Common myeloid progenitor, CD34-positive (primary cell): ENCODE measurements around the gene TMEM114. TPM values are rescaled to one million over a fixed set of nuclear protein-coding genes. Genes with fewer than 3 reads are reported as not detected.

Experiments
- CTCF ChIA-PET: fragments of 350-600 bp; sonication (Branson Sonifier 250); formaldehyde crosslinking; loops from one replicate; lab custom pipeline; 2021; ENCODE audit warnings: antibody characterized with exemption; lab: Charles Lee
- POLR2A ChIA-PET: fragments of 350-600 bp; sonication (Branson Sonifier 250); formaldehyde crosslinking; loops from one replicate; lab custom pipeline; 2021; ENCODE audit warnings: antibody characterized with exemption; lab: Charles Lee
- DNase-seq, 3 donors: peaks; one replicate each; pipeline versions ENCODE4 v3.0.0 to v3.0.0-alpha.2; 2013
- H3K27ac ChIP-seq, 2 experiments: 1 replicate in 1 of 2; 2 replicates in 1 of 2; pipeline ENCODE4 v1.7.0; 2013; ENCODE audit warnings: inconsistent platforms in 2 of 2, low read length in 2 of 2, mild to moderate bottlenecking in 2 of 2, low read depth in 1 of 2, moderate library complexity in 1 of 2; ENCODE audit not compliant: severe bottlenecking in 2 of 2, insufficient read depth in 1 of 2, poor library complexity in 1 of 2
- H3K27me3 ChIP-seq, 5 experiments: replicated peaks in 2 of 5; 1 replicate in 3 of 5; 2 replicates in 2 of 5; pipeline versions ENCODE4 v1.6.1 to v1.7.0; 2013; ENCODE audit warnings: low read length in 4 of 5, mild to moderate bottlenecking in 2 of 5, moderate library complexity in 2 of 5, inconsistent platforms in 1 of 5; ENCODE audit not compliant: insufficient read depth in 5 of 5, control insufficient read depth in 4 of 5
- H3K36me3 ChIP-seq, 4 experiments: 1 replicate in 2 of 4; 2 replicates in 2 of 4; pipeline versions ENCODE4 v1.6.1 to v1.7.0; 2013; ENCODE audit warnings: low read length in 3 of 4, control low read depth in 1 of 4, mild to moderate bottlenecking in 1 of 4; ENCODE audit not compliant: control insufficient read depth in 4 of 4, insufficient read depth in 4 of 4
- H3K4me1 ChIP-seq, 4 experiments: 1 replicate in 3 of 4; 2 replicates in 1 of 4; pipeline versions ENCODE4 v1.6.1 to v1.7.1; 2013; ENCODE audit warnings: low read length in 3 of 4, mild to moderate bottlenecking in 3 of 4, control low read depth in 1 of 4, inconsistent platforms in 1 of 4, moderate library complexity in 1 of 4; ENCODE audit not compliant: control insufficient read depth in 4 of 4, insufficient read depth in 4 of 4; ENCODE audit errors: control extremely low read depth in 1 of 4
- H3K4me3 ChIP-seq, 7 experiments: 1 replicate in 4 of 7; 2 replicates in 3 of 7; pipeline versions ENCODE4 v1.5.1 to v1.7.0; 2013; ENCODE audit warnings: mild to moderate bottlenecking in 7 of 7, low read length in 6 of 7, moderate library complexity in 6 of 7, inconsistent platforms in 2 of 7, low read depth in 2 of 7, control low read depth in 1 of 7; ENCODE audit not compliant: insufficient read depth in 4 of 7, control insufficient read depth in 1 of 7; ENCODE audit errors: extremely low read depth in 1 of 7
- H3K9me3 ChIP-seq, 5 experiments: 1 replicate in 4 of 5; 2 replicates in 1 of 5; pipeline versions ENCODE4 v1.6.1 to v1.7.1; 2013; ENCODE audit warnings: low read length in 4 of 5, mild to moderate bottlenecking in 2 of 5, inconsistent platforms in 1 of 5, low read depth in 1 of 5, moderate library complexity in 1 of 5; ENCODE audit not compliant: control insufficient read depth in 4 of 5, insufficient read depth in 2 of 5; ENCODE audit errors: control extremely low read depth in 1 of 5
- WGBS: methylation state at CpG from one replicate; pipeline ENCODE4 v1.1.5; 2013; ENCODE audit not compliant: insufficient coverage; 5-methylcytosine and 5-hydroxymethylcytosine counted together
- polyA plus RNA-seq: library from polyadenylated mRNA; unstranded; fragments of 120-200 nt; gene quantifications from one replicate; pipeline ENCODE4 v1.2.1, GENCODE V29; 2013

The TMEM114 gene
- polyA plus RNA-seq, result not detected

DNA sequence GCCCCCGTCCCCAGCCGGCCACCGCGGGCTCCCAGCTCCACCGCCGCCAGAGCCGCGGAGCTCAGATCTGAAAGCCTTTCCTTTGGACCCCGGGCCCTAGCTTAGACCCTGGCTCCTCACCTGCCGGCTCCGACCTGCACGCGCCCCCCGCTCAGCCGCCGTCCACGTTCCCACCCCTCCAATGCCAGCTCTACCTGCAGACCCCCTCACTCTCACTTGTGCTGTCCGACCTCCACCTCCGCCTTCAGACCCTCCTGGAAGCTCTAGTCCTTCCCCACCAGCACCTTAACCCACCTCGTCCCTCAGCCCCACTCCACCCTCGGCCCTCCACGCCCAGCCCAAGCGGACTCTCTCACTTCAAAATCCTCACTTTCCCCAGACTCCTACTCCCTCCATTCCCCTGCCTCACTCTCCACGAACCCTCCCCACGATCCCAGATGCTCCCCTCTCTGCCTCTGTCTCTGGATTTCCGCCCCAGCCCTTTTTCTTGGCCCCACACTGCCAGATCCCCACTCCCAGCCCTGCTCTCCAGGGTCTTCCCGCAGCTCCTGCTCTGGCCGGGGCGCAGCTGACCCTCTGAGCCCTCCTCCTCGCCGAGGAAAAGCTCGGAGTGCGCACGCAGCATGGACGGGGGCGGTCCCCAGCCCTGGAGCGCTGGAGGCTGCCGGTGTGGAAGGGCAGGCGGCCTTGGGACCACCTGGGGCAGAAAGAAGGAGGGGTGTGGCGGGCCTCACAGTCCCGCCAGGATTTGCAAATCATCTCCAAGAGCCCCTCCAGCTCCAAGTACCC is at the start of gene TMEM114:
TSS of gene TMEM114 (minus strand) at position 612 of the 789 bp plus-strand sequence. CDS start 673 bp downstream, outside the sequence.
- POLR2A ChIA-PET, result no interaction called here
- CTCF ChIA-PET, result interaction anchor here (0.9 to 3.1 kb wide), 2 partner anchors 17 to 23 kb away, joined by 4 to 14 read pairs; no protein-coding TSS in a partner anchor
- Histone ChIP-seq H3K4me1 (peaks cover 0 to 12% (median 6%) of the 10 kb centered on the region in 4 experiments), H3K27me3 (peaks cover 22 to 77% (median 41%) of the 10 kb centered on the region in 5 experiments), H3K27ac (no peak within 1 kb of the TSS), H3K9me3 (peaks cover 0 to 8% (median 4%) of the 10 kb centered on the region in 5 experiments), H3K4me3 (peak within 1 kb of the TSS in 2 of 7 experiments; percentile 29 to 62), H3K36me3 (no peaks in the 10 kb centered on the region)
- WGBS, result 2% methylated on average over 30 of the region's 41 CpGs
- DNase-seq, result no peak

DNA sequence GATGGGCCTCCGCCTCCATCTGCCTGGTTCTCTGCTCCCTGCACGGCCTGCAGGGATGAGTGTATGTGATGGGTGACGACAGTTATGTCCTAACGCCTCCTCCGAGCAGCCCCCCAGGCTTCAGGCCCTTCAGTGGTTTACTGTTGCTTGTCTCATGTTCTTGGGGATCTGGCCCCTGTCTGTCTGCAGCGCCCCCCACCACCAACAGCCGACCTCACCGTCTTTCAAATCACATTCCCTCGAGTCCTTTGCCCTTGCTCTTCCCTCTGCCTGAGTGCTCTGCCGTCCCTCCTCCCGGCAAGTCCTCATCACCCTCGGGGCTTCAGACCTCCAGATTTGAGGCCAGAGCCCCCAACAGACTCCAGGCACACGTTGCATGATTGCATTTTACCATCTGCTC is 49.4 kb upstream of the TMEM114 start:
- Histone ChIP-seq H3K27me3 (no peaks in the 10 kb centered on the region), H3K9me3 (no peaks in the 10 kb centered on the region), H3K27ac (no peak overlapping the region), H3K36me3 (peaks cover 25 to 84% (median 71%) of the 10 kb centered on the region in 4 experiments), H3K4me1 (peaks cover 0 to 15% (median 7%) of the 10 kb centered on the region in 4 experiments), H3K4me3 (no peak overlapping the region)
- ChIA-PET CTCF (interaction anchor here (0.6 to 1.3 kb wide), 2 partner anchors 41 to 67 kb away, joined by 3 to 4 read pairs; no protein-coding TSS in a partner anchor), POLR2A (no interaction called here)
- no peak for DNase-seq
- 96% methylated on average over 8 of the region's 13 CpGs for WGBS

DNA sequence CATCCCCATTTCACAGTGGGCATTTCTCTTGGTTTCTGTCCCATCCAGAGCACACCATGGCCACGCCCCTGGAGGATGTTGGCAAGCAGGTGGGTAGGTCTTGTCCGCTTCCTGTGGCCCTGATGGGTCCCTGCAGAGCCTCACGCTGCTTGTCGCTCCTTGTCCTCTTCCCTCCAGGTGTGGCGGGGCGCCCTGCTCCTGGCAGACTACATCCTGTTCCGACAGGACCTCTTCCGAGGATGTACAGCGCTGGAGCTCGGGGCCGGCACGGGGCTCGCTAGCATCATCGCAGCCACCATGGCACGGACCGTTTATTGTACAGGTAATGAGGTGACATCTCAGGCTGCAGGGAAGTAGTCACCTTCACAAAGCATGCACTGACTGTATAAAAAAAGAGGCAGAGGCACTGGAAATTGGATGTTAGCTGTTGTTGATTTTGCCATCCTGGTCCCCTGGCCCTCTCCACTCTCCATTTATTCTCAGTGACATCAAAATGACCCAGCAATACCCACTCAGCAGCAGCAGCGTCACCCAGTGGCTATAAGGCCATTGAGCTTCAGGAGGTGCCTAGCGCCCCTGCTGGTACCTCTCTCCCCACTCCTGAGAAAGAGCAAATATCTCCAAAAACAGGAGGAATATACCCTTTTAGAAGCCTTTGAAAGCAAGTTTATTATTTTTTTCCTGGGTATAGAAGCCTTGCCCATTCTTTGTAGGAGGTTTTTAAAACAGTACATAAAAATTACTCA is 44.9 kb upstream of the TMEM114 start:
- POLR2A ChIA-PET, result no interaction called here
- no peak overlapping the region for H3K4me3 ChIP-seq
- H3K27me3 ChIP-seq, result no peaks in the 10 kb centered on the region
- H3K9me3 ChIP-seq, result no peaks in the 10 kb centered on the region
- H3K36me3 ChIP-seq, result peaks cover 24 to 84% (median 62%) of the 10 kb centered on the region in 4 experiments
- DNase-seq, result peak in 1 of 3 donors; percentile 17
- H3K4me1 ChIP-seq, result peaks cover 3 to 23% (median 16%) of the 10 kb centered on the region in 4 experiments
- no peak overlapping the region for H3K27ac ChIP-seq
- WGBS, result 86% methylated on average over 14 of the region's 18 CpGs
- CTCF ChIA-PET, result interaction anchor here (0.5 to 2.1 kb wide), 4 partner anchors 9 to 332 kb away, joined by 4 to 10 read pairs (median 8); no protein-coding TSS in a partner anchor

DNA sequence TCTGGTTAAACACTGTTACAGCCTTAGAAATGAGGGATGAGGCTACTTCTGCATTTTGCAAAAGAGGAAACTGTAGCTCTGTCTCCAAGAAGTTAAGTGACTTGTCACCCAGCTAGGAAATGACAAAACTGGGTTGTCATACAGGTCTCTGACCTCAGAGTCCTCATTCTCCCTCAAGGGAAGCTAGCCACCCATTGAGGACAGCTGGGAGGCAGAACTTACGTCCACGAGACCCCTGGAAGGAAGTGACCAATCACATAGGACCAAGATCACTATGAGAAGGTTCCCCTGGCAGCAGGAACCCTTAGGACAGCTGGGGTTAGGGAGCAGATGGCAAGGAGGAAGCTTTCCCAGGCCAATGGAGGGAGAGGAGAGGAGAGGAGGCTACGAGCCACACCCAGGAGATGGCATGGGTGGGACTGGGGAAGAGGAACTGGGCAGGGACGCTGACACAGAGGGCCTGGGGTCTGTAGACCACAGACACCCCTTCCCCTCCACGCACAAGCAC is 42.4 kb upstream of the TMEM114 start:
- peak; percentile 83 to 96 (median 94) for DNase-seq
- no peak overlapping the region for H3K4me3 ChIP-seq
- H3K27ac ChIP-seq, result peak overlapping the region; percentile 69 to 80
- peaks cover 31 to 85% (median 64%) of the 10 kb centered on the region in 4 experiments for H3K36me3 ChIP-seq
- no peaks in the 10 kb centered on the region for H3K27me3 ChIP-seq
- CTCF ChIA-PET, result interaction anchor here (0.6 to 2.0 kb wide), 5 partner anchors 8 to 61 kb away, joined by 3 to 12 read pairs (median 5); partner anchors contain the start of gene METTL22
- POLR2A ChIA-PET, result interaction anchor here (0.6 to 1.4 kb wide), 2 partner anchors 8 to 11 kb away, joined by 3 read pairs; partner anchors contain the start of gene METTL22
- no peaks in the 10 kb centered on the region for H3K9me3 ChIP-seq
- H3K4me1 ChIP-seq, result peaks cover 3 to 23% (median 16%) of the 10 kb centered on the region in 4 experiments
- WGBS, result 18% methylated on average over 4 of the region's 5 CpGs

DNA sequence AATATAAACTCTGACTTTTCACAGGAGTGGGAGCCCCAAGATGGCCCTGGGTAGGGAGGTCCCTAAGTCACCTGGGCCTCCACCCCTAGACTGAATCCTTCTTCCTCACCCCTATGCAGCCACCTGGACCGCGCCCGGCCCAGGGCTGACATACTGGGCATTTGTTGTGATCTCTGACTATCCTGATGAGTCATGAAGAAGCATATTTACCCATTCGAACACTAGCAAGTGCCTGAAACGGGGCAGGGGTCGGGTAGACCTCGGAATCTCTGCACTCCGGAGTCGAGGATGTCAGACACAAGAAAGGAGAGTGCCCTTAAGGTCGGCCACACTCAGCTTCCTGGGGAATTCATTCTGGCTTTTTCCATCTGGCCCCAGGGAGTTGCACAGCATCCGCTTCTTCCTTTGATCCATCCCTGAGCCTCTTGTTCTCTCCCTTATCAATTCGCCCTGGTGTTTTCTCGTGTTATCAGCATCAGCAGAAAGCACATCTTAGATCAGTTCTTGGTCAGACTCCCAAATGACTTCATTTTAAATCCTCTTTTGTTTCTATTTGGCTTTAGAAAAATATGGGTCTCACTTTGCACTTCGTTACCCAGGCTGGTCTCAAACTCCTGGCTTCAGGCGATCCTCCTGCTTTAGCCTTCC is 41.6 kb upstream of the TMEM114 start:
- H3K9me3 ChIP-seq, result no peaks in the 10 kb centered on the region
- H3K4me3 ChIP-seq, result peak overlapping the region in 1 of 7 experiments; percentile 14
- H3K4me1 ChIP-seq, result peaks cover 3 to 23% (median 16%) of the 10 kb centered on the region in 4 experiments
- H3K27me3 ChIP-seq, result no peaks in the 10 kb centered on the region
- H3K36me3 ChIP-seq, result peaks cover 30 to 85% (median 68%) of the 10 kb centered on the region in 4 experiments
- DNase-seq, result peak in 2 of 3 donors; percentile 46 to 54
- POLR2A ChIA-PET, result interaction anchor here (1.4 kb wide), 1 partner anchor 10 kb away, joined by 3 read pairs; the partner anchor contains the start of gene METTL22
- CTCF ChIA-PET, result interaction anchor here (1.3 to 2.0 kb wide), 3 partner anchors 10 to 14 kb away, joined by 5 to 12 read pairs (median 7); partner anchors contain the start of gene METTL22
- WGBS, result 86% methylated on average over 12 of the region's 15 CpGs
- peak overlapping the region; percentile 68 to 80 for H3K27ac ChIP-seq

DNA sequence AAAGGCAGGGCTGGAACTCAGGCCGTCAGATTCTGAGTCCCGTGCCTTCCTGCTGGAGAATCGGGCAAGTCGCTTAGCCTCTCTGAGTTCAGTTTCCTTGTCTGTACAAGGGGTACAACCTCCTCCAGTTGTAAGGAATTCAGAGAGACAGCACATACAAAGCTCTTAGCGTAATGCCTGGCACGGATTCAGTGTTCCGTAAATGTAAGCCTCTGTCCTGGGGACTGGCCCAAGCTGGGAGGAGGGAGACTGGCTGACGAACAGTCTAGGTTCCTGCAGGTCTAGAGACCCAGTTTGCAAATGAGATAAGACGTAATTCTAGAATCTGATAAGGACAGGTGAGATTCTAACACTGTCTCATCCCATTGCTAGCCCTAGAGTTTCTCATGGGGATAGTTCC is 41.1 kb upstream of the TMEM114 start:
- POLR2A ChIA-PET, result no interaction called here
- no peak for DNase-seq
- WGBS, result 100% methylated on average over 9 of the region's 9 CpGs
- Histone ChIP-seq H3K27ac (peak overlapping the region; percentile 68 to 80), H3K4me1 (peaks cover 3 to 23% (median 16%) of the 10 kb centered on the region in 4 experiments), H3K27me3 (no peaks in the 10 kb centered on the region), H3K9me3 (no peaks in the 10 kb centered on the region), H3K36me3 (peaks cover 29 to 82% (median 66%) of the 10 kb centered on the region in 4 experiments), H3K4me3 (no peak overlapping the region)
- CTCF ChIA-PET, result interaction anchor here (1.5 to 2.0 kb wide), 2 partner anchors 13 to 14 kb away, joined by 5 to 12 read pairs; no protein-coding TSS in a partner anchor
